GM23338 (cell line): ENCODE data around the gene DCLK2. TPM values are rescaled to one million over a fixed set of nuclear protein-coding genes. Genes with fewer than 3 reads are reported as not detected.

Experiments used
- ATAC-seq: fragments of 200-7000 bp; cut with Tn5 transposase; 3 replicates; pipeline ENCODE4 v1.9.1; 2020
- DNase-seq: peaks from one replicate; pipeline ENCODE4 v3.0.0-alpha.2; 2015; ENCODE audit warnings: low spot score
- H2AFZ ChIP-seq: fragments of 200-600 bp; sonication (generic); 2 replicates; pipeline ENCODE4 v1.8.0; 2016; ENCODE audit warnings: antibody characterized with exemption, mild to moderate bottlenecking, moderate library complexity
- H3F3A ChIP-seq: fragments of 200-600 bp; sonication (generic); replicated peaks from 2 replicates; pipeline ENCODE4 v1.8.0; 2017; ENCODE audit warnings: antibody characterized with exemption, mixed run types, low read depth
- H3K27ac ChIP-seq: fragments of 200-600 bp; sonication (generic); 2 replicates; pipeline ENCODE4 v1.6.1; 2016; ENCODE audit warnings: low read depth
- H3K27me3 ChIP-seq: fragments of 200-600 bp; sonication (generic); 2 replicates; pipeline ENCODE4 v1.8.0; 2016; ENCODE audit warnings: mild to moderate bottlenecking, mixed run types, moderate library complexity; ENCODE audit not compliant: insufficient read depth
- H3K36me3 ChIP-seq: fragments of 200-600 bp; sonication (generic); 2 replicates; pipeline ENCODE4 v1.8.0; 2016; ENCODE audit warnings: mild to moderate bottlenecking; ENCODE audit not compliant: insufficient read depth
- H3K4me1 ChIP-seq: fragments of 200-600 bp; sonication (generic); 2 replicates; pipeline ENCODE4 v1.8.0; 2016; ENCODE audit warnings: mild to moderate bottlenecking, moderate library complexity; ENCODE audit not compliant: insufficient read depth
- H3K4me2 ChIP-seq: fragments of 200-600 bp; sonication (generic); 2 replicates; pipeline ENCODE4 v1.7.1; 2017; ENCODE audit warnings: mixed run types
- H3K4me3 ChIP-seq: fragments of 200-600 bp; sonication (generic); 2 replicates; pipeline ENCODE4 v1.6.1; 2016; ENCODE audit warnings: mixed run types
- H3K79me2 ChIP-seq: fragments of 200-600 bp; sonication (generic); replicated peaks from 2 replicates; pipeline ENCODE4 v1.8.0; 2017; ENCODE audit warnings: mild to moderate bottlenecking; ENCODE audit not compliant: insufficient read depth
- H3K9me2 ChIP-seq: fragments of 200-600 bp; sonication (generic); 2 replicates; pipeline ENCODE4 v1.8.0; 2017; ENCODE audit not compliant: insufficient read depth
- H4K20me1 ChIP-seq: fragments of 200-600 bp; sonication (generic); replicated peaks from 2 replicates; pipeline ENCODE4 v1.8.0; 2017; ENCODE audit warnings: mild to moderate bottlenecking; ENCODE audit not compliant: insufficient read depth
- H3K27ac Mint-ChIP-seq: 2 replicates; pipeline ENCODE4 v1.8.0; 2020; ENCODE audit warnings: inconsistent platforms, mild to moderate bottlenecking, moderate library complexity, mixed read lengths
- H3K27me3 Mint-ChIP-seq: 3 replicates; pipeline ENCODE4 v1.8.0; 2022; ENCODE audit warnings: low read depth, mild to moderate bottlenecking, moderate library complexity, mixed read lengths, inconsistent platforms; ENCODE audit not compliant: insufficient read depth, poor library complexity
- H3K36me3 Mint-ChIP-seq: 3 replicates; pipeline ENCODE4 v1.8.0; 2021; ENCODE audit warnings: low read depth, mild to moderate bottlenecking, inconsistent platforms, moderate library complexity, mixed read lengths
- H3K4me1 Mint-ChIP-seq: 3 replicates; pipeline ENCODE4 v1.8.0; 2020; ENCODE audit warnings: mild to moderate bottlenecking, inconsistent platforms, mixed read lengths
- H3K4me3 Mint-ChIP-seq: 3 replicates; pipeline ENCODE4 v1.8.0; 2021; ENCODE audit warnings: moderate library complexity, mild to moderate bottlenecking, inconsistent platforms, mixed read lengths
- H3K9me3 Mint-ChIP-seq: 3 replicates; pipeline ENCODE4 v1.8.0; 2020; ENCODE audit warnings: moderate library complexity, mild to moderate bottlenecking, inconsistent platforms, mixed read lengths
- CTCF ChIP-seq, 2 experiments: fragments of 200-600 bp in 1 of 2; sonication (generic) in 1 of 2; conservative IDR thresholded peaks; 2 replicates each; pipeline versions ENCODE4 v1.5.1 to v1.6.1; 2016 to 2017; ENCODE audit warnings: antibody characterized with exemption in 2 of 2, low read depth in 2 of 2, mild to moderate bottlenecking in 2 of 2, moderate library complexity in 1 of 2
- ETS1 ChIP-seq: IDR thresholded peaks from 2 replicates; pipeline ENCODE4 v1.6.1; 2016; ENCODE audit warnings: antibody characterized with exemption
- EZH2 ChIP-seq: fragments of 200-600 bp; sonication (generic); IDR thresholded peaks from one replicate; pipeline ENCODE4 v1.8.0; 2017; ENCODE audit warnings: antibody characterized with exemption, mild to moderate bottlenecking, low read depth; ENCODE audit not compliant: unreplicated experiment
- EZH2phosphoT487 ChIP-seq: fragments of 200-600 bp; sonication (generic); IDR thresholded peaks from one replicate; pipeline ENCODE4 v1.8.1; 2018; ENCODE audit warnings: antibody characterized with exemption; ENCODE audit not compliant: unreplicated experiment
- STAT1 ChIP-seq: IDR thresholded peaks from one replicate; pipeline ENCODE4 v1.6.1; 2016; ENCODE audit warnings: antibody characterized with exemption; ENCODE audit not compliant: unreplicated experiment
- ZNF114 ChIP-seq: fragments of 250-450 bp; sonication (Bioruptor Pico); IDR thresholded peaks from 2 replicates; pipeline ENCODE4 v1.5.0; 2020; ENCODE audit warnings: mild to moderate bottlenecking, moderate library complexity
- ZNF331 ChIP-seq: fragments of 250-450 bp; sonication (Bioruptor Pico); IDR thresholded peaks from 2 replicates; pipeline ENCODE4 v1.5.0; 2020; ENCODE audit warnings: low read depth, mild to moderate bottlenecking, moderate library complexity
- ZNF462 ChIP-seq: fragments of 250-450 bp; sonication (Bioruptor Pico); IDR thresholded peaks from 2 replicates; pipeline ENCODE4 v1.5.0; 2020; ENCODE audit warnings: mild to moderate bottlenecking, moderate library complexity
- polyA plus RNA-seq: library from polyadenylated mRNA; unstranded; fragments of >200 nt; fragmentation: Nextera tagmentation; extraction: Ambion mirVana; gene quantifications from 2 replicates; pipeline ENCODE4 v1.2.1, GENCODE V29; 2016
- total RNA-seq: library from RNA; depleted of rRNA; stranded (reverse); fragments of >200 nt; shearing (Covaris generic); gene quantifications from 2 replicates; pipeline ENCODE4 v1.2.3, GENCODE V29; 2014

DCLK2 gene
- total and polyA plus RNA-seq, 2 experiments from 2014 or later = 0.49 TPM; not detected in 1

- peaks cover 18% of the 10 kb centered on the region for H3K27me3 Mint-ChIP-seq
- TF ChIP-seq ZNF331 (CRISPR knock-in tag) (no peak), ETS1 (no peak), ZNF114 (CRISPR knock-in tag) (no peak), CTCF (conservative IDR thresholded peaks at IDR 0.05; ENCODE audit: low read depth in 2 of 2) (no peak), STAT1 (no peak)
- H3K27ac Mint-ChIP-seq = no peak overlapping the region
- H3K4me1 Mint-ChIP-seq = peaks cover 6% of the 10 kb centered on the region
- Histone ChIP-seq H3K36me3 (no peaks in the 10 kb centered on the region), H3K4me2 (no peak overlapping the region), H3K79me2 (no peaks in the 10 kb centered on the region), H3K4me1 (peaks cover 7% of the 10 kb centered on the region; the same call in 1 of the 2 replicates), H3K27me3 (peaks cover 59% of the 10 kb centered on the region), H2AFZ (no peak overlapping the region), H3K9me2 (no peaks in the 10 kb centered on the region), H3K27ac (no peak overlapping the region), H4K20me1 (peaks cover 6% of the 10 kb centered on the region; the same call in 1 of the 2 replicates), H3F3A (no peaks in the 10 kb centered on the region; the same call in none of the 2 replicates), H3K4me3 (no peak overlapping the region)
- DNase-seq (no peak), ATAC-seq (no peak)
- H3K36me3 Mint-ChIP-seq = no peaks in the 10 kb centered on the region
- no peak overlapping the region for H3K4me3 Mint-ChIP-seq
- no peaks in the 10 kb centered on the region; the same call in 2 of the 3 replicates for H3K9me3 Mint-ChIP-seq
Observed at GRCh38 chr4:150080875-150081274, 2.6 kb downstream of the DCLK2 start.

- Mint-ChIP-seq H3K9me3 (no peaks in the 10 kb centered on the region; the same call in 2 of the 3 replicates), H3K36me3 (no peaks in the 10 kb centered on the region), H3K27ac (no peak overlapping the region), H3K27me3 (peaks cover 18% of the 10 kb centered on the region), H3K4me1 (peaks cover 6% of the 10 kb centered on the region), H3K4me3 (no peak overlapping the region)
- H2AFZ ChIP-seq = no peak overlapping the region
- no peak overlapping the region for H3K4me3 ChIP-seq
- H3K27ac ChIP-seq = no peak overlapping the region
- no peak for DNase-seq
- H3K36me3 ChIP-seq = no peaks in the 10 kb centered on the region
- H3K9me2 ChIP-seq = no peaks in the 10 kb centered on the region
- H3F3A ChIP-seq = no peaks in the 10 kb centered on the region; the same call in none of the 2 replicates
- no peak for ATAC-seq
- H3K4me1 ChIP-seq = peaks cover 5% of the 10 kb centered on the region; the same call in 1 of the 2 replicates
- H3K27me3 ChIP-seq = peaks cover 51% of the 10 kb centered on the region
- peaks cover 6% of the 10 kb centered on the region; the same call in 1 of the 2 replicates for H4K20me1 ChIP-seq
- no peaks in the 10 kb centered on the region for H3K79me2 ChIP-seq
- no peak overlapping the region for H3K4me2 ChIP-seq
- no peak for TF ChIP-seq ETS1
- TF ChIP-seq EZH2phosphoT487 = no peak
- no peak for TF ChIP-seq CTCF (conservative IDR thresholded peaks at IDR 0.05; ENCODE audit: low read depth in 2 of 2)
- no peak for TF ChIP-seq ZNF114 (CRISPR knock-in tag)
- no peak for TF ChIP-seq EZH2
- no peak for TF ChIP-seq ZNF462
- TF ChIP-seq STAT1 = no peak
Observed at GRCh38 chr4:150082241-150082640, 4.0 kb downstream of the DCLK2 start.
